Fibroblast of mammary gland (primary cell): ENCODE data around the gene BICD2.
A peak's percentile ranks its signal among the peaks of the same experiment; 100 is the strongest.

Experiments
- DNase-seq: peaks from one replicate; pipeline ENCODE4 v3.0.0-alpha.2; 2010; ENCODE audit warnings: low read depth
- H3K4me3 ChIP-seq: 2 replicates; pipeline ENCODE4 v1.5.1; 2011; ENCODE audit warnings: low read depth, mild to moderate bottlenecking, low read length, moderate library complexity; ENCODE audit not compliant: control insufficient read depth
- TF ChIP-seq, protein P1 (sequence below): conservative IDR thresholded peaks from 2 replicates; pipeline ENCODE4 v1.5.1; 2011; ENCODE audit warnings: low read depth, low read length, inconsistent platforms; ENCODE audit not compliant: control insufficient read depth, insufficient read depth

BICD2 gene

GRCh38 chr9:92747459-92748232, 17.0 kb downstream of the BICD2 start:
- TF ChIP-seq, protein P1, sequence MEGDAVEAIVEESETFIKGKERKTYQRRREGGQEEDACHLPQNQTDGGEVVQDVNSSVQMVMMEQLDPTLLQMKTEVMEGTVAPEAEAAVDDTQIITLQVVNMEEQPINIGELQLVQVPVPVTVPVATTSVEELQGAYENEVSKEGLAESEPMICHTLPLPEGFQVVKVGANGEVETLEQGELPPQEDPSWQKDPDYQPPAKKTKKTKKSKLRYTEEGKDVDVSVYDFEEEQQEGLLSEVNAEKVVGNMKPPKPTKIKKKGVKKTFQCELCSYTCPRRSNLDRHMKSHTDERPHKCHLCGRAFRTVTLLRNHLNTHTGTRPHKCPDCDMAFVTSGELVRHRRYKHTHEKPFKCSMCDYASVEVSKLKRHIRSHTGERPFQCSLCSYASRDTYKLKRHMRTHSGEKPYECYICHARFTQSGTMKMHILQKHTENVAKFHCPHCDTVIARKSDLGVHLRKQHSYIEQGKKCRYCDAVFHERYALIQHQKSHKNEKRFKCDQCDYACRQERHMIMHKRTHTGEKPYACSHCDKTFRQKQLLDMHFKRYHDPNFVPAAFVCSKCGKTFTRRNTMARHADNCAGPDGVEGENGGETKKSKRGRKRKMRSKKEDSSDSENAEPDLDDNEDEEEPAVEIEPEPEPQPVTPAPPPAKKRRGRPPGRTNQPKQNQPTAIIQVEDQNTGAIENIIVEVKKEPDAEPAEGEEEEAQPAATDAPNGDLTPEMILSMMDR: no peak
- DNase-seq: peak; percentile 40
- no peak overlapping the region for H3K4me3 ChIP-seq

DNA sequence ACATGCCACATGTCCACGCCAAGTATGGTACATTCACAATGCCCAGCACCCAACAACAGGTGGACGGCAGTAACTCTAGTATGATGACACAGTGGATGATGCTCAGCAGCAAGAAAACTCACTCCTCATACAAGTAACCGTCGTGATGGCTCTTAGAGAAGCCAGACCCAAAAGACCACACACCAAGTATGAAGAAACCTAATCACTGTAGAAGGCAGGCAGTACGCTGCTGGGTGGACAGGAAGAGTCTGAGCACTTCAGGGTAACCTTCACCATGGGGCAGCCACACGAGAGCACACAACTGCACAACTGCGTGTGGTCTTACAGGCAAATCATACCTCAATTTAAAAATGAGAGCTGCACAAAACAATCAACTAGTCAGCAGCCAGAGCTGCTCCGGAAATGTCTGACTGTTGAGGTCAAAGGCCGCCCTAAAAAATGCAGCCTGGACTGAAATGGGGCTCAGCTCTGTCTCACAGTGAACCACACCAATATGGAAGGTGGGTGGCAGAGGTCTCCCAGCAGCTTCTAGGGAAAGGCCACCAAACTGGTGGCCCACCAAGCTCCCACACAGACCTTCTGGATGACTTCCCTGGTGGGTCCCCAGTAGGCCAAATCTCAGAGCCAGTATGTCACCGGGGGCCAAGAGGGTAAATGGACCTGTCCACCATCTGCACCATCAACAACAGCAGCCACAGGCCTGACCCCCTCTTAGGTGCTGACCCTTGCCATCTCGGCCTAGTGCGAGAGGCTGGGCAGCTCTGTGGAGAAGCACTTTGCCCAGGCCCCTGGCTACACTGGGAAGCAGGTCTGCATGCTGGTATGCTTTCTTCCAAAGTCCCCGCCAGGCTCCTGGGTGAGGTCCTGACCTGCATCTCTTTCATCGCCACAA, 17.8 kb downstream of the BICD2 start:
- no peak overlapping the region for H3K4me3 ChIP-seq
- peak; percentile 27 for DNase-seq
- TF ChIP-seq, protein P1: no peak

DNA sequence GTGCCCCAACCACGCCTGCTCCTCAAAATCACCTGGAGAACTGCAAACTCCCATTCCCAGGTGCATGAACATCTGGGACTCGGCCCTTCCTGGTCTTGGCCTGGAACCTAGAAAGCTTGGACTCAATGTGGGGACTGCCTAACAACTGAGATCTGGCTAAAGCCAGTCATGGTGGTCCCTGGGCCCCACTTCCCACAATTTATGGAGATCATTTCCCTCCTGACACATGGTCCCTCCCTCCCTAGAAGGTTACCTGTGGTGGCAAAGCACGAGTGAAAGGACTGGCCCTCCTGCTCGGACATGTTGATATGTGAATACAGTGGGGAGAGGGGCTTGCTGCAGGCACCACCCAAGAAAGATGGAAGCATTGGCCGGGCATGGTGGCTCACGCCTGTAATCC, 18.8 kb downstream of the BICD2 start:
- H3K4me3 ChIP-seq: no peak overlapping the region
- TF ChIP-seq, protein P1: no peak
- DNase-seq: no peak

- DNase-seq: no peak
- TF ChIP-seq, protein P1: no peak
- H3K4me3 ChIP-seq: no peak overlapping the region
Observed at GRCh38 chr9:92745331-92745730, 19.3 kb downstream of the BICD2 start.

GRCh38 chr9:92740969-92741368, 23.7 kb downstream of the BICD2 start:
- TF ChIP-seq, protein P1: no peak
- no peak for DNase-seq
- no peak overlapping the region for H3K4me3 ChIP-seq

GRCh38 chr9:92740446-92740961, 24.1 kb downstream of the BICD2 start:
- H3K4me3 ChIP-seq: no peak overlapping the region
- DNase-seq: no peak
- TF ChIP-seq, protein P1: no peak
